Measurements from ENCODE around the gene RANBP17.

GRCh38 chr5:171166766-171167165 is 304.9 kb downstream of the RANBP17 start:
- TF ChIP-seq CTCF (IDR thresholded peaks at IDR 0.05; ENCODE audit: insufficient read depth, low read length) (no peak), POLR2AphosphoS5 (IDR thresholded peaks at IDR 0.05; ENCODE audit: low read depth) (no peak)

Measured in HL-60 (cell line).